GM19193 (cell line): ENCODE data around the gene PHC1.
"Not testable (repeated sequence)": the region's sequence is repeated elsewhere in the genome, so short reads cannot be mapped to it uniquely, and the experiment has no call there.

Source experiments
- POLR2A ChIP-seq: IDR thresholded peaks from 4 replicates; pipeline ENCODE4 v1.6.1; 2011; ENCODE audit not compliant: insufficient read depth, insufficient read length; ENCODE audit errors: extremely low read depth

PHC1 gene

DNA sequence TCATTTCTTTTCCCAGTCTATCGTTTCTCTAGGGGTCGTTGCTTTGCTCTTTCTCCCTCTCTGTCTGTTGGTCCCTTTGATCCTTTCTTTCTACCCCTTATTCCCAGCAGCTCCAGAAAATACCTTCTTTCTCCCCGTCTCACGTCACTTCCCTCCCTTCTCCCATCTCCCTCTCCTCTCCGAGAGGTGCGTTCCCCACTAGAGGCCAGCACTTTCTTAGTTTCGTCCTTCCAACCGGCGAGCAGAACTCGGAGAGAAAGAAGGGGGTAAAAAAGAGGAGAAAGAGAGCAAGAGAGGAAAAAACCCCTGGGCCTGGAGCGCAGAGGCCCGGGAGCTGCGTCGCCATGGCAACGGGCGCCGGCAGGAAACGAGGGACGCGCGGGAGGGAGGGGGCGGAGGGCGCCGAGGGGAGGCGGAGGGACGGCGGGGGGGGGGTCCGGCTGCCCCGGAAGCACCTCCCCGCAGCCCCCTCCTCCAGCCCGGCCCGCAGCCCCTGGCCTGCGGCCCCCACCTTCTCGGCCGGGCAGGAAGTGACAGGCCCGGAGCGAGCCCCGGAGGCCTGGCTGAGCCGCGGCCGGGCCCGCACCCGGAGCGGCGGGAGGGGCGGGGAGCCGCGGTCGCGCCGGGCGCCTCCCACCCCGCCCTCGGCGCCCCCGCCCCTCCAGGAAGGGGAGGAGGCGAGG lies at the start of gene PHC1:
Gene PHC1, plus strand, starts transcription at position 477 of the 683 bp plus-strand sequence. CDS start 3,169 bp downstream, outside the sequence.
- not testable (repeated sequence) for TF ChIP-seq POLR2A

- no peak for TF ChIP-seq POLR2A
Observed at GRCh38 chr12:8866429-8866828, 47.9 kb upstream of the PHC1 start.

DNA sequence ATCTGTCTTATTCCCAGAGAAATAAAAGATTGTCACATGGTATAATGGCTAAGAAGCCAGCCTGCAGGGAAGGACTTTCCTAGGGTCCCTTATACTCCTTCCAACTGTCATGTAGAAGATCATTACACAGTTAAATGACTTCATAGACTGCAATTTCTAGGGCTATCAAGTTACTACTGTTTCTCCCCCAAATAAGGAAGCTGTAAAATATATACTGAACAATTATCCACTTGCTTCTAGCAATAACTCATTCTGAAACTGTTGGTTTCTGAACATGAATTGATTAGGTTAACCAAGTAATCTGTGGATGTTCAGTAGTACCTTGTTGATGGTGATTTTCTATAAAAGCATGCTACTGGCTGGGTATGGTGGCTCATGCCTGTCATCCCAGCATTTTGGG lies 47.3 kb upstream of the PHC1 start:
- no peak for TF ChIP-seq POLR2A

- TF ChIP-seq POLR2A, result no peak
Observed at GRCh38 chr12:8867786-8868185, 46.5 kb upstream of the PHC1 start.

GRCh38 chr12:8870586-8870985 lies 43.7 kb upstream of the PHC1 start:
- no peak for TF ChIP-seq POLR2A

- no peak for TF ChIP-seq POLR2A
Observed at GRCh38 chr12:8871068-8871467, 43.2 kb upstream of the PHC1 start.

- TF ChIP-seq POLR2A, result no peak
Observed at GRCh38 chr12:8876887-8877286, 37.4 kb upstream of the PHC1 start.

DNA sequence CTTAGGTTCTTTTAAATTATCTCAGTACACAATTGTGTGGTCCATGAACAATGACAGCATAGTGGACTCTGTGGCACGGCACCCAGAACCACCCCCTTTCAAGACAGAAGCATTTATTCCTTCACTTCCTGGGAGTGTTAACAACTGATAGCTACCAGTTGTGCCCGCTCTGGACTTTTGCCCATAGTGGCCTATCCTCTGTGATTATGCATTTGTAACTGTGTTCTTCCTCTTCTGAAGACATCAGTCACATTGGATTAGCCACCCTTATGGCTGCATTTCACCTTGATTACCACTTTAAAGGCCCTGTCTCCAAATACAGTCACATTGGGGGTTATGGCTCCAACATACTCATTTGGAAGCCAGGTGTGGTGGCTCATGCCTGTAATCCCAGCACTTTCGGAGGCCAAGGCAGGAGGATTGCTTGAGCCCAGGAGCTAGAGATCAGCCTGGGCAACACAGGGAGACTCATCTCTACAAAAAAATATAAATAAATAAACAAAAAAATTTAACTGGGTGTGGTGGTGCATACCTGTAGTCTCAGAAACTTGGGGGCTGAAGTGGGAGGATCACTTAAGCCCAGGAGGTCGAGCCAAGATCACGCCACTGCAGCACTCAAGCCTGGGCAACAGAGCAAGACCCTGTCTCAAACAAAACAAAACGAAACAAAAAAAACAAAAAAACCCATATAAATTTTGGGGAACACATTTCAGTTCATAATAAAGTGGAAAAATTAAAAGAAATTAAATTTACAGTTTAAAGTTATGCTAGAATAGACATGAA lies 27.6 kb upstream of the PHC1 start:
- TF ChIP-seq POLR2A, result no peak

DNA sequence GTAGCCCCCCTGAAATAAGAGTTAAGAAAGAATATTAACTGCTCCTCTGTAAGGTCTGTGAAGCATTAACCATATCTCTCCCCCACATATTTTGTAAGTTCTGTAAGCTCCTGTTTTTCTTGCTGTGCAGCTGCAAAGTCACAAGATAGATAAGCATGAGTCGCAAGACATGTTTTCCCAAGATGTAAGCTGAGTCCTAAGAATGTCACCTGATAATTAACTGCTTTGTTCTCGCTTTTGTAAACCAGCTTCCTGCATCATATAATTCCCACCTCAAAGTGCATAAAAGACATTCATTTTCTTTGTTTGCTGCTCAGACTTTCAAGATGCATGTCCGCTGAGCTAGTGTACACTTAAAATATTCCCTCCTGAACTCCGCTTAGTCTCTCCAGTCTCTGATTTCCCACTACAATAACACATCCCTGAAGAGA lies 27.0 kb upstream of the PHC1 start:
- no peak for TF ChIP-seq POLR2A

- TF ChIP-seq POLR2A, result no peak
Observed at GRCh38 chr12:8890313-8891085, 23.8 kb upstream of the PHC1 start.

- TF ChIP-seq POLR2A, result no peak
Observed at GRCh38 chr12:8891976-8892375, 22.3 kb upstream of the PHC1 start.

DNA sequence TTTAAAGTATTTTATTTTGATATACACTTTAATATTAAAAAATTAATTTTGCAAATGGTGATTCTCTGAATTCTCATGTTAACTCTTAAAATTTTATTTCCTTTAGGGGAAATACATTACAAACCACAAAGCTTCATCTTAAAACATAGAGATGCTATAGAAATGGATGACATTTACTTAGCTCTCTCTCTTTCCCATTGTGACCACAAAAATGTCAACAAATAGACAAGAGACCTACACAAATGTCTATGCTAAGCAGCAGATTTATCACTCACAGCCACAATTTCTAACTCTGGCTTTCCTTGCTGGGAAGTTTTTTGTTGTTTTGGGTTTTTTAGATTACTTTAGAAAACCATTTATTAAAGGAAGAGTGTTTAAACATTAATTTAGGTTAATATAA lies 19.9 kb upstream of the PHC1 start:
- no peak for TF ChIP-seq POLR2A

GRCh38 chr12:8894986-8895385 lies 19.3 kb upstream of the PHC1 start:
- no peak for TF ChIP-seq POLR2A

DNA sequence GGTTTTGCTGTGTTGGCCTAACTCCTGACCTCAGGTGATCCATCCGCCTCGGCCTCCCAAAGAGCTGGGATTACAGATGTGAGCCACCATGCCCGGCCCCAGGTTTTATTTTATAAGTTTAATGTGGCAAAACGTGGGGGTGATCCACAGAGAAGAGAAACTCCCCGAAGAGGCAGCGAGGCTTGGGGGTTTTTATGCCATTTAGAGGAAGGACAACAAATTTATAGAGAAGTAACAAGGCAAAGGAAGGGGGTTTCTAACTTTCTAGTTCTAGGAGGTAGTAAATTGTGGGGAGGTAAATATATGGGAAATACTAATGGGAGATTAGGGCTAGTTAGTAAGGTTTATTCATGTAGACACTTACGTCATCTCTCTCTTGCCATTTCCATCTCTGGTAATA lies 17.2 kb upstream of the PHC1 start:
- no peak for TF ChIP-seq POLR2A

- TF ChIP-seq POLR2A, result no peak
Observed at GRCh38 chr12:8899830-8900229, 14.5 kb upstream of the PHC1 start.
